Upper lobe of right lung (tissue), 1 donor: ENCODE data around the gene RBM44. TPM values are rescaled to one million over a fixed set of nuclear protein-coding genes. Genes with fewer than 3 reads are reported as not detected.

ENCODE experiments used
- ATAC-seq: fragments of 200-7000 bp; cut with Tn5 transposase; one replicate; pipeline ENCODE4 v1.9.1; 2020; ENCODE audit warnings: mild to moderate bottlenecking, moderate library complexity
- DNase-seq: peaks from one replicate; pipeline ENCODE4 v3.0.0-alpha.2; 2020
- H3K27ac ChIP-seq: fragments of 200-600 bp; one replicate; pipeline ENCODE4 v1.8.0; 2022
- H3K27me3 ChIP-seq: fragments of 200-600 bp; one replicate; pipeline ENCODE4 v1.8.0; 2022; ENCODE audit warnings: mild to moderate bottlenecking
- H3K36me3 ChIP-seq: fragments of 200-600 bp; one replicate; pipeline ENCODE4 v1.8.0; 2022
- H3K4me1 ChIP-seq: fragments of 200-600 bp; one replicate; pipeline ENCODE4 v1.8.0; 2022
- H3K4me3 ChIP-seq: fragments of 200-600 bp; one replicate; pipeline ENCODE4 v1.8.0; 2022; ENCODE audit warnings: mild to moderate bottlenecking
- H3K9me3 ChIP-seq: fragments of 200-600 bp; one replicate; pipeline ENCODE4 v1.8.0; 2022
- CTCF ChIP-seq: fragments of 200-600 bp; IDR thresholded peaks from one replicate; pipeline ENCODE4 v1.8.0; 2022; ENCODE audit warnings: antibody characterized with exemption
- intact Hi-C: fragments of 100-400 bp; cut with DNase I; formaldehyde crosslinking; loops from one replicate; pipeline ENCODE4 v1.11.0; 2022
- total RNA-seq: library from RNA; stranded (reverse); fragmentation: NEBNext Ultra II Directional; extraction: Animal tissue kit (Norgen Biotek cat#: 25700); gene quantifications from one replicate; pipeline ENCODE4 v1.2.1, GENCODE V29; 2021
- donor health status: DM: no; HTN: yes; CAD: no; lungs with severe emphysema.

Gene RBM44
- total RNA-seq, 1 donor from 2014 or later, result 1.8 TPM

GRCh38 chr2:237816531-237816930 lies 18.0 kb downstream of the RBM44 start:
- intact Hi-C loops, result no loop called here
- TF ChIP-seq CTCF, result no peak
- DNase-seq (no peak), ATAC-seq (no peak)
- Histone ChIP-seq H3K36me3 (no peaks in the 10 kb centered on the region), H3K27me3 (no peaks in the 10 kb centered on the region), H3K9me3 (no peaks in the 10 kb centered on the region), H3K27ac (no peak overlapping the region), H3K4me3 (no peak overlapping the region), H3K4me1 (no peaks in the 10 kb centered on the region)

GRCh38 chr2:237818066-237818473 lies 19.5 kb downstream of the RBM44 start:
- H3K4me3 ChIP-seq, result no peak overlapping the region
- no peak overlapping the region for H3K27ac ChIP-seq
- TF ChIP-seq CTCF, result no peak
- H3K9me3 ChIP-seq, result no peaks in the 10 kb centered on the region
- no peaks in the 10 kb centered on the region for H3K27me3 ChIP-seq
- ATAC-seq (no peak), DNase-seq (no peak)
- no peaks in the 10 kb centered on the region for H3K4me1 ChIP-seq
- intact Hi-C loops, result no loop called here
- no peaks in the 10 kb centered on the region for H3K36me3 ChIP-seq

- no peaks in the 10 kb centered on the region for H3K4me1 ChIP-seq
- ATAC-seq, result no peak
- TF ChIP-seq CTCF, result no peak
Observed at GRCh38 chr2:237819231-237819630, 20.7 kb downstream of the RBM44 start.

GRCh38 chr2:237820421-237820820 lies 21.8 kb downstream of the RBM44 start:
- TF ChIP-seq CTCF, result no peak
- no peaks in the 10 kb centered on the region for H3K36me3 ChIP-seq
- H3K9me3 ChIP-seq, result no peaks in the 10 kb centered on the region
- no peak overlapping the region for H3K4me3 ChIP-seq
- intact Hi-C loops, result no loop called here
- no peaks in the 10 kb centered on the region for H3K4me1 ChIP-seq
- no peaks in the 10 kb centered on the region for H3K27me3 ChIP-seq
- H3K27ac ChIP-seq, result no peak overlapping the region
- no peak for ATAC-seq
- DNase-seq, result no peak

More at GRCh38 chr2:237819231-237819630, 20.7 kb downstream of the RBM44 start:
- Histone ChIP-seq H3K27me3 (no peaks in the 10 kb centered on the region), H3K36me3 (no peaks in the 10 kb centered on the region), H3K27ac (no peak overlapping the region), H3K4me3 (no peak overlapping the region), H3K9me3 (no peaks in the 10 kb centered on the region)
- intact Hi-C loops, result no loop called here
- DNase-seq, result no peak

GRCh38 chr2:237823544-237823943 lies 25.0 kb downstream of the RBM44 start:
- intact Hi-C loops, result no loop called here
- Histone ChIP-seq H3K4me1 (no peaks in the 10 kb centered on the region), H3K36me3 (no peaks in the 10 kb centered on the region), H3K4me3 (no peak overlapping the region), H3K27ac (no peak overlapping the region), H3K27me3 (no peaks in the 10 kb centered on the region), H3K9me3 (no peaks in the 10 kb centered on the region)
- no peak for ATAC-seq
- DNase-seq, result no peak
- no peak for TF ChIP-seq CTCF

GRCh38 chr2:237824085-237824484 lies 25.5 kb downstream of the RBM44 start:
- intact Hi-C loops, result no loop called here
- no peak for ATAC-seq
- Histone ChIP-seq H3K27me3 (no peaks in the 10 kb centered on the region), H3K4me1 (no peaks in the 10 kb centered on the region), H3K36me3 (no peaks in the 10 kb centered on the region), H3K9me3 (no peaks in the 10 kb centered on the region), H3K4me3 (no peak overlapping the region), H3K27ac (no peak overlapping the region)
- TF ChIP-seq CTCF, result no peak
- DNase-seq, result no peak
